ENCODE results near the gene RPS6KB2.

The RPS6KB2 gene

GRCh38 chr11:67435727-67436458 lies 7.6 kb downstream of the RPS6KB2 start:
- TF ChIP-seq CTCF (IDR thresholded peaks at IDR 0.05; ENCODE audit: insufficient read depth, low read length, missing control alignments): no peak
- H3K4me3 ChIP-seq (ENCODE audit: low read depth, low read length): no peak overlapping the region
- ChIA-PET CTCF (no interaction called here), POLR2A (no interaction called here)
- DNase-seq (ENCODE audit: low read depth, low spot score): no peak

- ChIA-PET CTCF (no interaction called here), POLR2A (interaction anchor here (0.6 kb wide), 1 partner anchor 22 kb away, joined by 3 read pairs; no protein-coding TSS in a partner anchor)
- no peak for TF ChIP-seq CTCF (IDR thresholded peaks at IDR 0.05; ENCODE audit: insufficient read depth, low read length, missing control alignments)
- no peak for DNase-seq (ENCODE audit: low read depth, low spot score)
- H3K4me3 ChIP-seq (ENCODE audit: low read depth, low read length): no peak overlapping the region
Observed at GRCh38 chr11:67436459-67437081, 8.3 kb downstream of the RPS6KB2 start.

- CTCF ChIA-PET: interaction anchor here (1.5 kb wide), 1 partner anchor 36 kb away, joined by 3 read pairs; no protein-coding TSS in a partner anchor
- no peak for DNase-seq (ENCODE audit: low read depth, low spot score)
- H3K4me3 ChIP-seq (ENCODE audit: low read depth, low read length): no peak within 1 kb of the TSS
- POLR2A ChIA-PET: interaction anchor here (0.6 to 1.2 kb wide), 3 partner anchors 21 to 35 kb away, joined by 3 read pairs; partner anchors contain the start of genes PPP1CA and TMEM134
- TF ChIP-seq CTCF (IDR thresholded peaks at IDR 0.05; ENCODE audit: insufficient read depth, low read length, missing control alignments): no peak
Observed at GRCh38 chr11:67437082-67437808, 9.0 kb downstream of the RPS6KB2 start, which contains the start of gene PTPRCAP. TSS of gene PTPRCAP (minus strand) at chr11:67437682. CDS start at chr11:67437619, 63 bp downstream.

- TF ChIP-seq CTCF (IDR thresholded peaks at IDR 0.05; ENCODE audit: insufficient read depth, low read length, missing control alignments): no peak
- no peak for DNase-seq (ENCODE audit: low read depth, low spot score)
- POLR2A ChIA-PET: interaction anchor here (0.6 to 1.2 kb wide), 2 partner anchors 31 to 36 kb away, joined by 3 read pairs; partner anchors contain the start of genes PPP1CA and TMEM134
- CTCF ChIA-PET: interaction anchor here (1.5 to 2.1 kb wide), 2 partner anchors 9 to 37 kb away, joined by 3 to 9 read pairs; partner anchors contain the start of gene RPS6KB2
- no peak overlapping the region for H3K4me3 ChIP-seq (ENCODE audit: low read depth, low read length)
Observed at GRCh38 chr11:67437809-67438157, 9.5 kb downstream of the RPS6KB2 start.

GRCh38 chr11:67438158-67438902 lies 10.0 kb downstream of the RPS6KB2 start:
- no peak for DNase-seq (ENCODE audit: low read depth, low spot score)
- ChIA-PET CTCF (interaction anchor here (0.7 to 2.1 kb wide), 4 partner anchors 9 to 37 kb away, joined by 3 to 9 read pairs (median 3); partner anchors contain the start of gene RPS6KB2), POLR2A (interaction anchor here (1.2 kb wide), 1 partner anchor 30 kb away, joined by 3 read pairs; the partner anchor contains the start of gene TMEM134)
- H3K4me3 ChIP-seq (ENCODE audit: low read depth, low read length): no peak overlapping the region
- no peak for TF ChIP-seq CTCF (IDR thresholded peaks at IDR 0.05; ENCODE audit: insufficient read depth, low read length, missing control alignments)
